HL-60 (cell line): ENCODE results near the gene RGN.
"Not testable (repeated sequence)": the region's sequence is repeated elsewhere in the genome, so short reads cannot be mapped to it uniquely, and the experiment has no call there.

Source experiments
- DNase-seq, 2 experiments: peaks; one replicate each; pipeline ENCODE4 v3.0.0-alpha.2; 2010 to 2020; ENCODE audit warnings: low read depth in 1 of 2, low spot score in 1 of 2
- H3K27ac ChIP-seq: fragments of 250-450 bp; sonication (Bioruptor Pico); replicated peaks from 2 replicates; pipeline ENCODE4 v1.5.1; 2020; ENCODE audit warnings: mild to moderate bottlenecking, moderate library complexity
- H3K27me3 ChIP-seq: fragments of 250-450 bp; sonication (Bioruptor Pico); 2 replicates; pipeline ENCODE4 v1.5.1; 2021; ENCODE audit warnings: mild to moderate bottlenecking, moderate library complexity; ENCODE audit not compliant: insufficient read depth, poor library complexity, severe bottlenecking
- H3K4me3 ChIP-seq: replicated peaks from 2 replicates; pipeline ENCODE4 v1.5.1; 2011; ENCODE audit warnings: mild to moderate bottlenecking, control low read depth, low read length; ENCODE audit not compliant: insufficient read depth
- GABPA ChIP-seq: IDR thresholded peaks from 2 replicates; pipeline ENCODE4 v1.6.1; 2012; ENCODE audit warnings: low read depth
- POLR2AphosphoS5 ChIP-seq: IDR thresholded peaks from 2 replicates; pipeline ENCODE4 v1.6.1; 2012; ENCODE audit warnings: low read depth
- SPI1 ChIP-seq: IDR thresholded peaks from 2 replicates; pipeline ENCODE4 v1.6.1; 2012; ENCODE audit warnings: low read depth, mild to moderate bottlenecking, borderline replicate concordance
- TF ChIP-seq, protein P1 (sequence below): IDR thresholded peaks from 2 replicates; pipeline ENCODE4 v1.6.1; 2012; ENCODE audit warnings: low read depth; ENCODE audit not compliant: insufficient replicate concordance
- TF ChIP-seq, protein P2 (sequence below): IDR thresholded peaks from one replicate; pipeline ENCODE4 v1.5.1; 2011; ENCODE audit warnings: low read length, control low read depth, inconsistent platforms; ENCODE audit not compliant: insufficient read depth

RGN gene

DNA sequence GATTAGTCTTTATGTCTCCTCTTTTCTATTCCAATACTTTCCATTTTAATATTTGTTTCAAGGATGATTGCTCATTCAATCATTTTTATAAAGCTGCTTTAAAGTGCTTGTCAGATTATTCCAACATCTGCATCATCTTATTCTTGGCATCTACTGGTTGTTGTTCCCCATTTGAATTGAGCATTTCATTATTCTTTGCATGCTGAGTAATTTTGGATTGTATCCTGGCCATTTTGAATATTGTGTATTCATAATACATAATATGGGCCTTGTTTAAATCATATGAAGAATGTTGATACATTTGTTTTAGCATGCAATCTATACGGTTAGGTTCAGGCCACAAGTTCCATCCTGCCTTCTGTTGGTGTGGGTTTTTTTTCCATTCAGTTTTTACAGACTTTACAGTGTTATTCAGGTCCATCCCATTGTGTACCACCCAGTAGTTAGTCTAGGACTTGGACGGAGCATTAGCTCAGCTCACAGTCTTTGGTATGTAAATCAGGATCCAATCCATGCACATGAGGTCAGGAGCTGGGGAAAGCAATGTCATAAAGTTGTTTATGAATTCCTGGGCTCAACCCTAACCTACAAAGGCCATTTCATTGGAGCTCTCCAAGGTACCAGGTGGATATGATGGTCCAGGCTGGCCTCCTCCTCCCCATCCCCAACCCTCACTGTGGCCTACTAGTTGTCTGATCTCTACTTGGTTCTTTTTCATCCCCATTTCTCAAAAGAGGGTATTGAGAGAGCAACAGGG lies 20.3 kb downstream of the RGN start:
- Histone ChIP-seq H3K27me3 (no peaks in the 10 kb centered on the region), H3K27ac (no peak overlapping the region), H3K4me3 (no peak overlapping the region)
- no peak for DNase-seq
- TF ChIP-seq, protein P1, sequence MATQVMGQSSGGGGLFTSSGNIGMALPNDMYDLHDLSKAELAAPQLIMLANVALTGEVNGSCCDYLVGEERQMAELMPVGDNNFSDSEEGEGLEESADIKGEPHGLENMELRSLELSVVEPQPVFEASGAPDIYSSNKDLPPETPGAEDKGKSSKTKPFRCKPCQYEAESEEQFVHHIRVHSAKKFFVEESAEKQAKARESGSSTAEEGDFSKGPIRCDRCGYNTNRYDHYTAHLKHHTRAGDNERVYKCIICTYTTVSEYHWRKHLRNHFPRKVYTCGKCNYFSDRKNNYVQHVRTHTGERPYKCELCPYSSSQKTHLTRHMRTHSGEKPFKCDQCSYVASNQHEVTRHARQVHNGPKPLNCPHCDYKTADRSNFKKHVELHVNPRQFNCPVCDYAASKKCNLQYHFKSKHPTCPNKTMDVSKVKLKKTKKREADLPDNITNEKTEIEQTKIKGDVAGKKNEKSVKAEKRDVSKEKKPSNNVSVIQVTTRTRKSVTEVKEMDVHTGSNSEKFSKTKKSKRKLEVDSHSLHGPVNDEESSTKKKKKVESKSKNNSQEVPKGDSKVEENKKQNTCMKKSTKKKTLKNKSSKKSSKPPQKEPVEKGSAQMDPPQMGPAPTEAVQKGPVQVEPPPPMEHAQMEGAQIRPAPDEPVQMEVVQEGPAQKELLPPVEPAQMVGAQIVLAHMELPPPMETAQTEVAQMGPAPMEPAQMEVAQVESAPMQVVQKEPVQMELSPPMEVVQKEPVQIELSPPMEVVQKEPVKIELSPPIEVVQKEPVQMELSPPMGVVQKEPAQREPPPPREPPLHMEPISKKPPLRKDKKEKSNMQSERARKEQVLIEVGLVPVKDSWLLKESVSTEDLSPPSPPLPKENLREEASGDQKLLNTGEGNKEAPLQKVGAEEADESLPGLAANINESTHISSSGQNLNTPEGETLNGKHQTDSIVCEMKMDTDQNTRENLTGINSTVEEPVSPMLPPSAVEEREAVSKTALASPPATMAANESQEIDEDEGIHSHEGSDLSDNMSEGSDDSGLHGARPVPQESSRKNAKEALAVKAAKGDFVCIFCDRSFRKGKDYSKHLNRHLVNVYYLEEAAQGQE: peak; percentile 86
- no peak for TF ChIP-seq GABPA

DNA sequence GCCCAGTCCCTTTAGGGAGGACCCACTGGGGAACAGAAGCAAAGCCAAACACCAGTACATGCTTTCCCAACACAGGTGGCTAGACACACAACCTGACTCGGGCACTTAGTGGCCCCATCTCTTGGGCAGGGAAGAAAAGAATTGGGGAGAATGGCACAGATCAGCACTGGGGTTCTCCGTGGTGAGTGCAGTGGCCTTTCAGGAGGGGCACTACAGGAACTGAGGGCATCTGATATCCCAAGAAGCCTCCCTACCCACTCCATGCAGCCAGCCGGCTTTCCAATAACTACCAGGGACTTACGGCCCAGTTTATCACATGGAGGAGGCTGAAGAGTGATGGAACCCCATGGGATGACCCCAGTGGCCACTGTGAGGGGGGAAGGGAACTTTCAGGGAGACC lies 23.0 kb downstream of the RGN start:
- H3K27ac ChIP-seq: no peak overlapping the region
- DNase-seq: no peak
- H3K27me3 ChIP-seq: no peaks in the 10 kb centered on the region
- TF ChIP-seq POLR2AphosphoS5 (no peak), GABPA (no peak), SPI1 (no peak)
- TF ChIP-seq, protein P2, sequence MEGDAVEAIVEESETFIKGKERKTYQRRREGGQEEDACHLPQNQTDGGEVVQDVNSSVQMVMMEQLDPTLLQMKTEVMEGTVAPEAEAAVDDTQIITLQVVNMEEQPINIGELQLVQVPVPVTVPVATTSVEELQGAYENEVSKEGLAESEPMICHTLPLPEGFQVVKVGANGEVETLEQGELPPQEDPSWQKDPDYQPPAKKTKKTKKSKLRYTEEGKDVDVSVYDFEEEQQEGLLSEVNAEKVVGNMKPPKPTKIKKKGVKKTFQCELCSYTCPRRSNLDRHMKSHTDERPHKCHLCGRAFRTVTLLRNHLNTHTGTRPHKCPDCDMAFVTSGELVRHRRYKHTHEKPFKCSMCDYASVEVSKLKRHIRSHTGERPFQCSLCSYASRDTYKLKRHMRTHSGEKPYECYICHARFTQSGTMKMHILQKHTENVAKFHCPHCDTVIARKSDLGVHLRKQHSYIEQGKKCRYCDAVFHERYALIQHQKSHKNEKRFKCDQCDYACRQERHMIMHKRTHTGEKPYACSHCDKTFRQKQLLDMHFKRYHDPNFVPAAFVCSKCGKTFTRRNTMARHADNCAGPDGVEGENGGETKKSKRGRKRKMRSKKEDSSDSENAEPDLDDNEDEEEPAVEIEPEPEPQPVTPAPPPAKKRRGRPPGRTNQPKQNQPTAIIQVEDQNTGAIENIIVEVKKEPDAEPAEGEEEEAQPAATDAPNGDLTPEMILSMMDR: no peak
- TF ChIP-seq, protein P1: no peak
- no peak overlapping the region for H3K4me3 ChIP-seq

DNA sequence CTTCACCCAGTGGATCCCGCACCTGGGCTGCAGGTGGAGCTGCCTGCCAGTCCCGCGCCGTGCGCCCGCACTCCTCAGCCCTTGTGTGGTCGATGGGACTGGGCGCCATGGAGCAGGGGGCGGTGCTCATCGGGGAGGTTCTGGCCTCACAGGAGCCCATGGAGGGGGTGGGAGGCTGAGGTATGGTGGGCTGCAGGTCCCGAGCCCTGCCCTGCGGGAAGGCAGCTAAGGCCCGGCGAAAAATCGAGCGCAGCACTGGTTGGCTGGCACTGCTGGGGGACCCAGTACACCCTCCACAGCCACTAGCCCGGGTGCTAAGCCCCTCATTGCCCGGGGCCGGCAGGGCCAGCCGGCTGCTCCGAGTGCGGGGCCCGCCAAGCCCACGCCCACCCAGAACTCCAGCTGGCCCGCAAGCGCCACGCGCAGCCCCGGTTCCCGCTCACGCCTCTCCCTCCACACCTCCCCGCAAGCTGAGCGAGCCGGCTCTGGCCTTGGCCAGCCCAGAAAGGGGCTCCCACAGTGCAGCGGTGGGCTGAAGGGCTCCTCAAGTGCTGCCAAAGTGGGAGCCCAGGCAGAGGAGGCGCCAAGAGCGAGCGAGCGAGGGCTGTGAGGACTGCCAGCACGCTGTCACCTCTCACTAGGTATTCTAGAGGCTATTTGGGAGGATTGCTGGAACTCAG lies 32.8 kb downstream of the RGN start:
- not testable (repeated sequence) for H3K27ac ChIP-seq, H3K4me3 ChIP-seq, H3K27me3 ChIP-seq, DNase-seq

DNA sequence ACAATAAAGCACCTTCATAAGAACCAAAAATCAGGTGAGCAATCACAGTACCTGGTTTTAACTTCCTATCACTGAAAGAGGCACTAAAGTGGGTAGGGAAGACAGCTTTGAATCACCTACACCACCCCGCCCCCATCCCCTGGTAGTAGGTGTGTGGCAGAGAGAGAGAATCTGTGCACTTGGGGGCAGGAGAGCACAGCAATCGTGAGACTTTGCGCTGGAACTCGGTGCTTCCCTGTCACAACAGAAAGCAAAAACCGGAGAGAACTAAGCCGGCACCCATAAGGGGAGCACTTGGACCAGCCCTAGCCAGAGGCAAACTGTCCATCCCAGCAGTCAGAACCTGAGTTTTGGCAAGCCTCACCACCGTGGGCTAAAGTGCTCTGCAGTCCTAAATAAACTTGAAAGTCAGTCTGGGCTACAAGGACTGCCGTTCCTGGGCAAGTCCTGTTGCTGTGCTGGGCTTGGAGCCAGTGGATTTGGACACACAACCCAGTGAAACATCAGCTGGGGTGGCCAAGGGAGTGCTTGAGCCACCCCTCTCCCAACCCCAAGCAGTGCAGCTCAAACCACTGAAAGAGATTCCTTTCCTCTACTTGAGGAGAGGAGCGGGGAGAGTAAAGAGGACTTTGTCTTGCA lies 34.2 kb downstream of the RGN start:
- no peak overlapping the region for H3K4me3 ChIP-seq
- no peak overlapping the region for H3K27ac ChIP-seq
- H3K27me3 ChIP-seq: no peaks in the 10 kb centered on the region
- DNase-seq: no peak
- TF ChIP-seq SPI1 (no peak), GABPA (no peak), POLR2AphosphoS5 (no peak)
- TF ChIP-seq, protein P1: no peak
- TF ChIP-seq, protein P2: no peak

DNA sequence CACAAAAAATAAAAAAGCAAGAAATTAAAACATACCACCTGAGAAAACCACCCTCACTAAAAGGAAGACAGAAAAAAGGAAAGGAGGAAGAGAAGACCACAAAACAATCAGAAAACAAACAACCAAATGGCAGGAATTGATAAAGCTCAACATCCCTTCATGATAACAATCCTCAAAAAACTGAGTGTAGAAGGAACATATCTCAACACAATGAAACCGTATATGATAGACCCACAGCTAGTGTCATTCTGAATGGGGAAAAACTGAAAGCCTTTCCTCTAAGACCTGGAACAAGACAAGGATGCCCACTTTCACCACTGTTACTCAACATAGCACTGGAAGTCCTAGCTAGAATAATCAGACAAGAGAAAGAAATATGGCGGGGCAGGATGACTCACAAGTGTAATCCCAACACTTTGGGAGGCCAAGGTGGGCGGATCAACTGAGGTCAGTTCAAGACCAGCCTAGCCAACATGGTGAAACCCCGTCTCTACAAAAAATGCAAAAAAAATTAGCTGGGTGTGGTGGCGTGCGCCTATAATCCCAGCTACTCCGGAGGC lies 38.4 kb downstream of the RGN start:
- not testable (repeated sequence) for H3K27ac ChIP-seq, H3K27me3 ChIP-seq, DNase-seq, H3K4me3 ChIP-seq

DNA sequence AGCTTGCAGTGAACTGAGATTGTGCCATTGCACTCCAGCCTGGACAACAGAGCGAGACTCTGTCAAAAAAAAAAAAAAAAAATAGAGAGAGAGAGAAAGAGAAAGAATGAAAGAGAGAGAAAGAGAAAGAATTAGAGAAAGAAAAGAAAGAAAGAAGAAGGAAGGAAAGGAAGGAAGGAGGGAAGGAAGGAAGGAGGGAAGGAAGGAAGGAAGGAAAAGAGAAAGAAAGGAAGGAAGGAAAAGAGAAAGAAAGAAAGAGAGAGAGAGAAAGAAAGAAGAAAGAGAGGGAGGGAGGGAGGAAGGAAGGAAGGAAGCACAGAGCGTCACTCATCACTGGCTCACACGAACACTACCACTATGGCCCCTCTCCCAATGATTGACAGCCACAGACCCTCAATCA lies 46.2 kb downstream of the RGN start:
- DNase-seq, H3K27me3 ChIP-seq, H3K27ac ChIP-seq, H3K4me3 ChIP-seq: not testable (repeated sequence)
